Measurements from ENCODE around the gene SEMA5B. TPM values are rescaled to one million over a fixed set of nuclear protein-coding genes. Genes with fewer than 3 reads are reported as not detected.

The SEMA5B gene
- total RNA-seq, 1 experiment from 2014 or later: 9.4 TPM

- Histone ChIP-seq H4K91ac (ENCODE audit: insufficient read length, low read depth, low read length) (no peak overlapping the region), H3K4me2 (ENCODE audit: insufficient read depth, insufficient read length, low read length) (no peak overlapping the region), H3T11ph (ENCODE audit: low read length) (no peak overlapping the region), H2BK5ac (ENCODE audit: insufficient read length, low read length) (no peak overlapping the region), H2AK5ac (ENCODE audit: insufficient read length, low read length) (no peak overlapping the region), H3K79me1 (ENCODE audit: insufficient read depth, low read depth, low read length, poor library complexity, severe bottlenecking) (no peaks in the 10 kb centered on the region), H2AFZ (ENCODE audit: low read length) (no peak overlapping the region), H2BK20ac (ENCODE audit: low read depth, low read length, poor library complexity, severe bottlenecking) (no peak overlapping the region), H3K27me3 (ENCODE audit: insufficient read depth, low read length) (no peaks in the 10 kb centered on the region), H3K56ac (ENCODE audit: insufficient read length, low read depth, low read length) (no peak overlapping the region), H3K4ac (ENCODE audit: low read depth, low read length) (no peak overlapping the region), H3K23ac (ENCODE audit: insufficient read length, low read depth, low read length) (no peak overlapping the region), H3K9me3 (ENCODE audit: control insufficient read depth, low read depth, low read length) (no peaks in the 10 kb centered on the region), H3K14ac (ENCODE audit: insufficient read depth, low read length) (peak overlapping the region; percentile 28; the same call in 1 of the 2 replicates), H3K9ac (ENCODE audit: extremely low read depth, insufficient read length, low read length) (no peak overlapping the region), H4K5ac (ENCODE audit: insufficient read length, low read depth, low read length) (no peak overlapping the region), H3K79me2 (ENCODE audit: insufficient read depth, low read length) (no peaks in the 10 kb centered on the region), H2BK12ac (ENCODE audit: insufficient read length, low read depth, low read length) (no peak overlapping the region), H3K4me1 (ENCODE audit: insufficient read depth, low read length) (no peaks in the 10 kb centered on the region), H3K18ac (ENCODE audit: insufficient read length, low read depth, low read length) (no peak overlapping the region), H2BK120ac (ENCODE audit: low read depth, low read length, poor library complexity, severe bottlenecking) (no peak overlapping the region), H2BK15ac (ENCODE audit: low read depth, low read length) (no peak overlapping the region), H3K23me2 (ENCODE audit: insufficient read length, low read depth, low read length, poor library complexity, severe bottlenecking) (no peaks in the 10 kb centered on the region), H3K27ac (ENCODE audit: insufficient read length, low read depth, low read length) (no peak overlapping the region), H4K20me1 (ENCODE audit: control insufficient read depth, insufficient read depth, insufficient read length) (no peaks in the 10 kb centered on the region), H4K8ac (replicated peaks; ENCODE audit: insufficient read length, low read depth, low read length) (no peak overlapping the region)
- no peak for DNase-seq
- Mint-ChIP-seq H3K4me1 (peaks cover 28 to 49% of the 10 kb centered on the region in 2 experiments), H3K9me3 (no peaks in the 10 kb centered on the region), H3K27me3 (ENCODE audit: low read depth) (peaks cover 14% of the 10 kb centered on the region), H3K4me3 (no peak overlapping the region), H3K27ac (no peak overlapping the region), H3K36me3 (ENCODE audit: insufficient read depth in 1 of 3, low read depth in 3 of 3) (no peaks in the 10 kb centered on the region; a peak in 1 of 7 replicates)
- no CpG with 5 or more reads among the region's 3 CpGs for WGBS (ENCODE audit: extremely low coverage, insufficient read length, low lambda C conversion rate)
- TF ChIP-seq CTCF (conservative IDR thresholded peaks at IDR 0.05): no peak
Measured at GRCh38 chr3:122994954-122995353, 32.6 kb downstream of the SEMA5B start.

All from H9 (cell line).